ENCODE results near the gene FRS3.

DNA sequence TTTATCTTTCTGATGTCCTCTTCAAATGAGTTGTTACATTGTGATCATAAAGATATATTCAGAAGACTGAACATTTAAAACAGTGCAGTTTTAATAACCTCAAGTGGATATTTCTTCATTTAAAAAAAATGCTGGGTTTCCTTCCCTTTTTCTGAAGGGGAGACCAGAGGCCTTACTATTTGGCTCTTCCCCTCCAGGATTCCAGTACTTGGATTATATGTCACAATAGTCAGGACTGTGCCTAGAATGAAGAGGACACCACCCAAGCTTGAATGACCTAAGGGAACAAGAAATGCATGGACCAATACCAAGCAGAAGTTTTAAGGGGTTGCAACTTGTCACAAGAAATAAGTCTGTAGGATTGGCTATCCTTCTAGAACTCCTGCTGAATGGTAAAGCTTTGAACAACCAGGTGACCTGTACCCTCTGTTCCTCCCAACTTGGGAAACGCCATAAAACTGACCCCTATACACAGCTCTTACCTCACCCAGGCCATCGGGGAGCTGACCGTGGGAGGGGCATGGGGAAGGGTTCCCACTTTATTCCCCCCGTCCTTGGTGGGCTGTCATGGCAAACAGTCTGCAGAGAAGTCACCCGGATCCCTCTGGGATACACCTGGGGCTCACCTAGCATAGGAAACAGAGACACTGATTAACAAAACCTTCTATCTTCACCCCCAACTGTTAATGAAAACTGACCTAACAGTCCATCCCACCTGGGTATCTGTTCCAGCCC, 2.0 kb downstream of the FRS3 start:
- TF ChIP-seq POLR2A (IDR thresholded peaks at IDR 0.05; ENCODE audit: low read length) (no peak), GATA1 (IDR thresholded peaks at IDR 0.05; ENCODE audit: low read depth, low read length) (no peak)
